H9 (cell line): ENCODE measurements around the gene HIKESHI. TPM values are rescaled to one million over a fixed set of nuclear protein-coding genes. Genes with fewer than 3 reads are reported as not detected.

Experiments used
- DNase-seq: peaks from one replicate; pipeline ENCODE4 v3.0.0-alpha.2; 2017
- H2AFZ ChIP-seq: one replicate; pipeline ENCODE4 v1.6.1; 2013; ENCODE audit warnings: mild to moderate bottlenecking, low read length, control low read depth, moderate library complexity
- H2AK5ac ChIP-seq: 2 replicates; pipeline ENCODE4 v1.6.1; 2013; ENCODE audit warnings: low read length, control low read depth, mixed read lengths; ENCODE audit not compliant: insufficient read length
- H2BK120ac ChIP-seq: one replicate; pipeline ENCODE4 v1.6.1; 2013; ENCODE audit warnings: low read depth, mild to moderate bottlenecking, low read length, control low read depth, inconsistent platforms; ENCODE audit not compliant: poor library complexity, severe bottlenecking
- H2BK12ac ChIP-seq: 2 replicates; pipeline ENCODE4 v1.6.1; 2013; ENCODE audit warnings: low read length, control low read depth, mixed read lengths, low read depth; ENCODE audit not compliant: insufficient read length
- H2BK15ac ChIP-seq: 2 replicates; pipeline ENCODE4 v1.6.1; 2013; ENCODE audit warnings: low read depth, low read length, control low read depth
- H2BK20ac ChIP-seq: one replicate; pipeline ENCODE4 v1.6.1; 2013; ENCODE audit warnings: low read depth, mild to moderate bottlenecking, low read length, control low read depth, inconsistent platforms; ENCODE audit not compliant: poor library complexity, severe bottlenecking
- H2BK5ac ChIP-seq: 2 replicates; pipeline ENCODE4 v1.6.1; 2013; ENCODE audit warnings: low read length, control low read depth, mixed read lengths; ENCODE audit not compliant: insufficient read length
- H3K14ac ChIP-seq: 2 replicates; pipeline ENCODE4 v1.6.1; 2013; ENCODE audit warnings: low read length, control low read depth; ENCODE audit not compliant: insufficient read depth
- H3K18ac ChIP-seq: 2 replicates; pipeline ENCODE4 v1.6.1; 2013; ENCODE audit warnings: low read depth, mild to moderate bottlenecking, mixed read lengths, low read length, control low read depth; ENCODE audit not compliant: insufficient read length
- H3K23ac ChIP-seq: 2 replicates; pipeline ENCODE4 v1.6.1; 2013; ENCODE audit warnings: low read length, control low read depth, mixed read lengths, low read depth; ENCODE audit not compliant: insufficient read length
- H3K23me2 ChIP-seq: 2 replicates; pipeline ENCODE4 v1.6.1; 2013; ENCODE audit warnings: low read depth, mild to moderate bottlenecking, mixed read lengths, low read length, control low read depth; ENCODE audit not compliant: insufficient read length, poor library complexity, severe bottlenecking
- H3K27ac ChIP-seq: 2 replicates; pipeline ENCODE4 v1.5.1; 2013; ENCODE audit warnings: low read length, control low read depth, mixed read lengths, low read depth; ENCODE audit not compliant: insufficient read length
- H3K27me3 ChIP-seq: 2 replicates; pipeline ENCODE4 v1.6.1; 2013; ENCODE audit warnings: low read length, control low read depth, inconsistent platforms; ENCODE audit not compliant: insufficient read depth
- H3K4ac ChIP-seq: 2 replicates; pipeline ENCODE4 v1.6.1; 2013; ENCODE audit warnings: low read depth, mild to moderate bottlenecking, control low read depth, inconsistent platforms, low read length, moderate library complexity
- H3K4me1 ChIP-seq: 2 replicates; pipeline ENCODE4 v1.6.1; 2013; ENCODE audit warnings: low read length, control low read depth, inconsistent platforms; ENCODE audit not compliant: insufficient read depth
- H3K4me2 ChIP-seq: 2 replicates; pipeline ENCODE4 v1.6.1; 2013; ENCODE audit warnings: low read length, control low read depth, mixed read lengths; ENCODE audit not compliant: insufficient read length, insufficient read depth
- H3K56ac ChIP-seq: 2 replicates; pipeline ENCODE4 v1.6.1; 2013; ENCODE audit warnings: low read depth, mild to moderate bottlenecking, mixed read lengths, low read length, control low read depth; ENCODE audit not compliant: insufficient read length
- H3K79me1 ChIP-seq: 2 replicates; pipeline ENCODE4 v1.6.1; 2013; ENCODE audit warnings: low read depth, mild to moderate bottlenecking, moderate library complexity, low read length, control low read depth, inconsistent platforms; ENCODE audit not compliant: insufficient read depth, poor library complexity, severe bottlenecking
- H3K79me2 ChIP-seq: 2 replicates; pipeline ENCODE4 v1.6.1; 2013; ENCODE audit warnings: low read length, control low read depth, inconsistent platforms; ENCODE audit not compliant: insufficient read depth
- H3K9ac ChIP-seq: 2 replicates; pipeline ENCODE4 v1.6.1; 2013; ENCODE audit warnings: low read length, control low read depth, mixed read lengths; ENCODE audit not compliant: insufficient read length; ENCODE audit errors: extremely low read depth
- H3K9me3 ChIP-seq: one replicate; pipeline ENCODE4 v1.6.1; 2013; ENCODE audit warnings: low read depth, low read length, inconsistent platforms; ENCODE audit not compliant: control insufficient read depth
- H3T11ph ChIP-seq: one replicate; pipeline ENCODE4 v1.6.1; 2013; ENCODE audit warnings: mild to moderate bottlenecking, low read length, control low read depth, inconsistent platforms
- H4K20me1 ChIP-seq: one replicate; pipeline ENCODE4 v1.6.1; 2013; ENCODE audit not compliant: control insufficient read depth, insufficient read length, insufficient read depth
- H4K5ac ChIP-seq: 2 replicates; pipeline ENCODE4 v1.6.1; 2013; ENCODE audit warnings: low read depth, mild to moderate bottlenecking, mixed read lengths, low read length, control low read depth; ENCODE audit not compliant: insufficient read length
- H4K8ac ChIP-seq: replicated peaks from 2 replicates; pipeline ENCODE4 v1.6.1; 2013; ENCODE audit warnings: low read length, control low read depth, mixed read lengths, low read depth; ENCODE audit not compliant: insufficient read length
- H4K91ac ChIP-seq: 2 replicates; pipeline ENCODE4 v1.6.1; 2013; ENCODE audit warnings: low read depth, mild to moderate bottlenecking, moderate library complexity, mixed read lengths, low read length, control low read depth; ENCODE audit not compliant: insufficient read length
- H3K27ac Mint-ChIP-seq, 3 experiments: 2 replicates in 2 of 3; 3 replicates in 1 of 3; pipeline ENCODE4 v1.8.0; 2020 to 2021; ENCODE audit warnings: mixed read lengths in 3 of 3, mild to moderate bottlenecking in 1 of 3, moderate library complexity in 1 of 3
- H3K27me3 Mint-ChIP-seq: 2 replicates; pipeline ENCODE4 v1.8.0; 2021; ENCODE audit warnings: low read depth, mild to moderate bottlenecking, moderate library complexity, mixed read lengths
- H3K36me3 Mint-ChIP-seq, 3 experiments: 2 replicates in 2 of 3; 3 replicates in 1 of 3; pipeline ENCODE4 v1.8.0; 2020 to 2021; ENCODE audit warnings: low read depth in 3 of 3, mixed read lengths in 3 of 3; ENCODE audit not compliant: insufficient read depth in 1 of 3
- H3K4me1 Mint-ChIP-seq, 2 experiments: 2 replicates each; pipeline ENCODE4 v1.8.0; 2020; ENCODE audit warnings: mixed read lengths in 2 of 2
- H3K4me3 Mint-ChIP-seq, 2 experiments: 2 replicates in 1 of 2; 3 replicates in 1 of 2; pipeline ENCODE4 v1.8.0; 2020 to 2021; ENCODE audit warnings: mild to moderate bottlenecking in 2 of 2, mixed read lengths in 2 of 2, moderate library complexity in 1 of 2
- H3K9me3 Mint-ChIP-seq, 2 experiments: 2 replicates in 1 of 2; 3 replicates in 1 of 2; pipeline ENCODE4 v1.8.0; 2020; ENCODE audit warnings: mild to moderate bottlenecking in 2 of 2, mixed read lengths in 2 of 2, moderate library complexity in 1 of 2
- CTCF ChIP-seq: fragments of 200-600 bp; sonication (generic); conservative IDR thresholded peaks from 3 replicates; pipeline ENCODE4 v1.8.0; 2021; ENCODE audit warnings: antibody characterized with exemption, mild to moderate bottlenecking
- WGBS: extraction: QIAGEN DNeasy Blood & Tissue Kit; methylation state at CpG from one replicate; pipeline ENCODE4 v1.1.7; 2013; ENCODE audit warnings: missing lambda C conversion rate, low lambda C conversion rate, mixed read lengths; ENCODE audit not compliant: insufficient read length; ENCODE audit errors: extremely low coverage; 5-methylcytosine and 5-hydroxymethylcytosine counted together
- total RNA-seq: library from RNA; stranded (reverse); gene quantifications from 2 replicates; pipeline ENCODE4 v1.2.1, GENCODE V29; 2021

HIKESHI gene
- total RNA-seq, 1 experiment from 2014 or later = 54.1 TPM

- Histone ChIP-seq H3K79me1 (no peaks in the 10 kb centered on the region), H2BK5ac (no peak overlapping the region), H2BK20ac (no peak overlapping the region), H3K4ac (no peak overlapping the region), H4K91ac (no peak overlapping the region), H4K20me1 (no peaks in the 10 kb centered on the region), H3K23me2 (no peaks in the 10 kb centered on the region), H3K14ac (no peak overlapping the region), H3K4me2 (no peak overlapping the region), H3K56ac (no peak overlapping the region), H3K9ac (no peak overlapping the region), H4K8ac (no peak overlapping the region), H3K23ac (no peak overlapping the region), H3K9me3 (no peaks in the 10 kb centered on the region), H3K27ac (no peak overlapping the region), H2AK5ac (no peak overlapping the region), H3K79me2 (no peaks in the 10 kb centered on the region), H3K4me1 (no peaks in the 10 kb centered on the region), H2BK15ac (no peak overlapping the region), H2BK120ac (no peak overlapping the region), H4K5ac (no peak overlapping the region), H2AFZ (no peak overlapping the region), H3T11ph (no peak overlapping the region), H3K27me3 (no peaks in the 10 kb centered on the region), H2BK12ac (no peak overlapping the region), H3K18ac (no peak overlapping the region)
- Mint-ChIP-seq H3K27ac (no peak overlapping the region), H3K4me1 (peaks cover 0 to 8% of the 10 kb centered on the region in 2 experiments; a peak in 2 of 4 replicates), H3K4me3 (no peak overlapping the region), H3K9me3 (peaks cover 0 to 2% of the 10 kb centered on the region in 2 experiments; a peak in 1 of 5 replicates), H3K36me3 (no peaks in the 10 kb centered on the region), H3K27me3 (no peaks in the 10 kb centered on the region)
- no peak for DNase-seq
- no CpG with 5 or more reads among the region's 2 CpGs for WGBS
- TF ChIP-seq CTCF = no peak
These were observed 78.4 kb downstream of the HIKESHI start for GRCh38 chr11:86380295-86381059.
